ENCODE results near the gene DCX. TPM values are rescaled to one million over a fixed set of nuclear protein-coding genes. Genes with fewer than 3 reads are reported as not detected.

DCX gene
- total RNA-seq, 4 donors from 2014 or later, result not detected

DNA sequence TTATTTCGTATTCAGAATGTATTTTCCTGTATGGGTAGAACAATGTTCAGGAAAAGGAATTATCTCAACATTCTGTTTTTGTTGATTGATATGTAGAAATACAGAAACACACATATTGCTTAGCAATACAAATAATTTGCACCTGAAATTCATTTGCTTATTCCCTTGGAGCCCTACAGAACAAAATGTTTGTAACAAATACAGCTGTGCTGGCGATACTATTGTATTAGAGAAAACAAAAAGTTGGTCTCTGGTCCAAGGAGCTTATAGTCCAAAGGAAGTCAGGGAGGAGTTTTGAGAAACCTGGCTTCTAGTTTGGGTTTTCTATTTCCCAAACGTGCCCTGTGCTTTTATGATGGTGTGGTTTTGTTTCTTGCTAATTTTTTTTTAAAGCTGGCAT lies 104.0 kb downstream of the DCX start:
- no peak for ATAC-seq
- DNase-seq, result no peak
- in situ Hi-C loops (cut with MboI; ENCODE audit: low sequenced_read_pairs in 4 of 4) (no loop called here), intact Hi-C loops (cut with DNase I; ENCODE audit: low total_unique reads) (no loop called here)
- Histone ChIP-seq H3K9me3 (no peaks in the 10 kb centered on the region), H3K36me3 (no peaks in the 10 kb centered on the region), H3K27ac (no peak overlapping the region), H3K27me3 (no peaks in the 10 kb centered on the region), H3K4me1 (no peaks in the 10 kb centered on the region), H3K4me3 (no peak overlapping the region)
- TF ChIP-seq, protein P1, sequence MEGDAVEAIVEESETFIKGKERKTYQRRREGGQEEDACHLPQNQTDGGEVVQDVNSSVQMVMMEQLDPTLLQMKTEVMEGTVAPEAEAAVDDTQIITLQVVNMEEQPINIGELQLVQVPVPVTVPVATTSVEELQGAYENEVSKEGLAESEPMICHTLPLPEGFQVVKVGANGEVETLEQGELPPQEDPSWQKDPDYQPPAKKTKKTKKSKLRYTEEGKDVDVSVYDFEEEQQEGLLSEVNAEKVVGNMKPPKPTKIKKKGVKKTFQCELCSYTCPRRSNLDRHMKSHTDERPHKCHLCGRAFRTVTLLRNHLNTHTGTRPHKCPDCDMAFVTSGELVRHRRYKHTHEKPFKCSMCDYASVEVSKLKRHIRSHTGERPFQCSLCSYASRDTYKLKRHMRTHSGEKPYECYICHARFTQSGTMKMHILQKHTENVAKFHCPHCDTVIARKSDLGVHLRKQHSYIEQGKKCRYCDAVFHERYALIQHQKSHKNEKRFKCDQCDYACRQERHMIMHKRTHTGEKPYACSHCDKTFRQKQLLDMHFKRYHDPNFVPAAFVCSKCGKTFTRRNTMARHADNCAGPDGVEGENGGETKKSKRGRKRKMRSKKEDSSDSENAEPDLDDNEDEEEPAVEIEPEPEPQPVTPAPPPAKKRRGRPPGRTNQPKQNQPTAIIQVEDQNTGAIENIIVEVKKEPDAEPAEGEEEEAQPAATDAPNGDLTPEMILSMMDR (IDR thresholded peaks at IDR 0.05 in 4 of 5, conservative IDR thresholded peaks at IDR 0.05 in 1 of 5), result no peak
- no peak for TF ChIP-seq POLR2A (IDR thresholded peaks at IDR 0.05)

DNA sequence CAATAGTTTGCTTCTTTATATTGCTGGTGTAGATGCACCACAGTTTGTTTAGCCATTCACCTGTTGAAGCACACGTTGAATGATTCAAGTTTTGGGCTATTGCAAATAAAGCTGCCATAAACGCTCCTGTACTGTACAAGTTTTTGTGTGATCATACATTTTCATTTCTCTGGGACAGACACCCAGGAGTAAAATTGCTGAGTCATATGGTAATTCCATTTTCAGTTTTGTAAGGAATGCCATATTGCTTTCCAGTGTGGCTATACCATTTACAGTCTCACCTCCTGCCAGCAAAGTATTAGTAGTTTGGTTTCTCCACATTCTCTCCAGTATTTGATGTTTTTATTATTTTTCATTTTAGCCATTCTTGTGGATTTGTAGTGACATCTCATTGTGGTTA lies 109.7 kb downstream of the DCX start:
- intact Hi-C loops (cut with DNase I; ENCODE audit: low total_unique reads), result no loop called here
- no peak for TF ChIP-seq POLR2A (IDR thresholded peaks at IDR 0.05)
- TF ChIP-seq, protein P1 (IDR thresholded peaks at IDR 0.05 in 4 of 5, conservative IDR thresholded peaks at IDR 0.05 in 1 of 5), result no peak
- H3K4me1 ChIP-seq, result no peaks in the 10 kb centered on the region
- DNase-seq (no peak), ATAC-seq (no peak)
- H3K36me3 ChIP-seq, result no peaks in the 10 kb centered on the region
- in situ Hi-C loops (cut with MboI; ENCODE audit: low sequenced_read_pairs in 4 of 4), result no loop called here
- no peaks in the 10 kb centered on the region for H3K9me3 ChIP-seq
- no peaks in the 10 kb centered on the region for H3K27me3 ChIP-seq
- no peak overlapping the region for H3K4me3 ChIP-seq
- no peak overlapping the region for H3K27ac ChIP-seq

DNA sequence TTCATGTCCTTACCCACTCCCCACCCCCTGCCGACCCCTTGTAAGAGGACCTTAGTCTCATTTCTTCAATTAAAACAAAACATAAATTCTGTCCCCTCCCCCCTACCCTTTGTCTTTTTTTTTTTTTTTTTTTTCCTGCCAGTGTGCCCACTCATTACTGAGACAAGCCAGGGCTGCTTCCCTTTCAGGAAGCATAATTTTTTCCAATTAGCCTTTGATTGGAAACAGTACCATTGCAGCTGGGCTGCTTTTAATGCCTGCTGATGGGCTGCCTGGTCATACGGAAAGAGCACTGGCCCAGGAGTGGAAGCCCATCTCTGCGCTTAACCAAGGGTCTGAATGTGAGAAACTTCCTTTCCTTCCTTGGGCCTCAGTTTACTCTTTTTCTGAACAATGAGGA lies 123.2 kb downstream of the DCX start:
- TF ChIP-seq, protein P1 (IDR thresholded peaks at IDR 0.05 in 4 of 5, conservative IDR thresholded peaks at IDR 0.05 in 1 of 5), result no peak
- TF ChIP-seq POLR2A (IDR thresholded peaks at IDR 0.05), result no peak
- in situ Hi-C loops (cut with MboI; ENCODE audit: low sequenced_read_pairs in 4 of 4) (no loop called here), intact Hi-C loops (cut with DNase I; ENCODE audit: low total_unique reads) (no loop called here)
- DNase-seq, result no peak
- Histone ChIP-seq H3K4me3 (no peak overlapping the region), H3K4me1 (no peaks in the 10 kb centered on the region), H3K9me3 (no peaks in the 10 kb centered on the region), H3K36me3 (no peaks in the 10 kb centered on the region), H3K27me3 (peaks cover 0 to 7% (median 0%) of the 10 kb centered on the region in 3 donors), H3K27ac (no peak overlapping the region)
- no peak for ATAC-seq

DNA sequence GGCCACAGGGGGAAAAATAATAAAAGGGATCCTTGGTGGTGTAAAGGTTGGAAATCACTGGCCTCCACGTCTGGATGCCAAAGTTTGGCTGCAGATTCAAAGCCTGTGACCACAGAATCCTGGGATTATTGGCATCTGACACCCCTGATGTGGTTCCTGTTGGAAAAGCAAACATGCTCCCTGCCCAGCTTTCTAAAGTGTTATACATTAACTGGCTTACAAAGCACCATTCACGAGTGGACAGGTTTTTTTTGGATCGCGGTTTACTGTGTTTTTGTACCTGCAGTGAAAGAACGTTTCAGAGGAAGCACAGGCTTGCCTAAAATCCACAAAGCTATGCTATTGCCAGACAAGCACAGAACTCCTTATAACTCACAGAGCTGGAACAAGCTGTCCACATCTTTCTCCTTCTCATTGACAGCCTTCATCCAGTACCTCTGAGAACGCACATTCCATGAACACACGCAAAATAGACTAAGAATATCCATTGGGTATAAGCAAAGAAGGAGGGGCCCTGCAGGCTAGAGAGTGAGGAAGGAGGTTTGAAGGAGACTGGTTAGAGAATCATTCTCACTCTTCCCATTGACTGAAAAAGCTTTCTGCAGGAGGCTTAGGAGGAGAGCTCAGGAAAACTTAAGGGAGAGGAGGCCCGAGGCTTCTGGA lies 127.2 kb downstream of the DCX start:
- ATAC-seq, result no peak
- intact Hi-C loops (cut with DNase I; ENCODE audit: low total_unique reads), result no loop called here
- in situ Hi-C loops (cut with MboI; ENCODE audit: low sequenced_read_pairs in 4 of 4), result no loop called here

More for the DNA sequence above, 127.2 kb downstream of the DCX start:
- no peaks in the 10 kb centered on the region for H3K36me3 ChIP-seq
- H3K4me1 ChIP-seq, result no peaks in the 10 kb centered on the region
- no peak overlapping the region for H3K4me3 ChIP-seq
- DNase-seq, result no peak
- H3K27ac ChIP-seq, result no peak overlapping the region
- H3K27me3 ChIP-seq, result peaks cover 0 to 6% (median 0%) of the 10 kb centered on the region in 3 donors
- no peaks in the 10 kb centered on the region for H3K9me3 ChIP-seq
- TF ChIP-seq POLR2A (IDR thresholded peaks at IDR 0.05), result no peak
- TF ChIP-seq, protein P1 (IDR thresholded peaks at IDR 0.05 in 4 of 5, conservative IDR thresholded peaks at IDR 0.05 in 1 of 5), result no peak
